ENCODE data around the gene FHOD3. TPM values are rescaled to one million over a fixed set of nuclear protein-coding genes. Genes with fewer than 3 reads are reported as not detected.

Gene FHOD3
- total RNA-seq, 1 donor from 2014 or later, result 5.9 TPM

DNA sequence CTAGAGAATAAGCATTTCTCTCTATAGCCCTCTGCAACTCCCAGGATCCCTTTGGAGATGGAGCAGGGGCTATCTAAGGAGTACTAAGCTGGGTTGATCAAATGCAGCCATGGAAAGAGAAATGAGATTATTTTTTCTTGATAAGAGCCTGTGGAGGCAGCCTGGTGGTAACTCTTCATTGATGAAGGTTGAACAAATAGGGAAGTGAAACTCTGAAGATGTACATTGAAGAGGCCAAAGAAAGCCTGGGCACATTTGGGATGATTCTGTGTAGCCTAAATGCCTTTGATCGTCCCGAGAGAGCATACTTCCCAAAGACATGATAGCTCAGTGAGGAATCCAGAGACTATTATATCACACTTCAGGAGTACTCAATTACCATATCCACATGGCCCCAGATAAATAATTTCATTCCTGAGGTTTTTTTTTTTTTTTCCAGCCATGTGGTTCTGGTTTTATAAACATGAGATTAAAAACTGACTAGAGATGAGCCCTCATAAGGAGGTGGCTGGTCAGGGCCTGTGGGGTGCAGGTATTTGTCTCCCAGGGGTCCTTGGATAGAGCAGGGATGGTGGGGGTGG lies 338.8 kb downstream of the FHOD3 start:
- FAIRE-seq (no peak), DNase-seq (ENCODE audit: low read depth) (peak; percentile 25)
- Mint-ChIP-seq H3K27ac (ENCODE audit: unreplicated experiment) (no peak overlapping the region), H3K36me3 (ENCODE audit: low read depth, unreplicated experiment) (no peaks in the 10 kb centered on the region), H3K27me3 (ENCODE audit: low read depth, unreplicated experiment) (no peaks in the 10 kb centered on the region), H3K4me3 (ENCODE audit: unreplicated experiment) (no peak overlapping the region), H3K4me1 (ENCODE audit: low read depth, unreplicated experiment) (peaks cover 29% of the 10 kb centered on the region), H3K9me3 (ENCODE audit: unreplicated experiment) (no peaks in the 10 kb centered on the region)
- no peaks in the 10 kb centered on the region for H3K27me3 ChIP-seq (ENCODE audit: insufficient read depth, low read length)
- no peaks in the 10 kb centered on the region for H4K20me1 ChIP-seq (ENCODE audit: insufficient read depth, low read length)
- no peaks in the 10 kb centered on the region for H3K9me3 ChIP-seq (ENCODE audit: insufficient read depth, low read depth, low read length)
- H2AFZ ChIP-seq (ENCODE audit: low read depth, low read length), result no peak overlapping the region
- no peak overlapping the region for H3K27ac ChIP-seq (ENCODE audit: low read depth, low read length)
- no peak overlapping the region for H3K4me2 ChIP-seq (ENCODE audit: low read length)
- H3K4me1 ChIP-seq (ENCODE audit: insufficient read depth, low read length), result no peaks in the 10 kb centered on the region
- no peak for TF ChIP-seq EZH2 (IDR thresholded peaks at IDR 0.05; ENCODE audit: insufficient read depth, low read length)
- TF ChIP-seq CTCF (IDR thresholded peaks at IDR 0.05; ENCODE audit: insufficient read depth, low read depth, low read length), result no peak
- H3K4me3 ChIP-seq (ENCODE audit: insufficient read depth, low read depth, low read length), result no peak overlapping the region
- H3K36me3 ChIP-seq (ENCODE audit: insufficient read depth, low read length), result no peaks in the 10 kb centered on the region
- no peaks in the 10 kb centered on the region for H3K79me2 ChIP-seq (ENCODE audit: insufficient read depth, low read length)
- no peak overlapping the region for H3K9ac ChIP-seq (ENCODE audit: low read length)

DNA sequence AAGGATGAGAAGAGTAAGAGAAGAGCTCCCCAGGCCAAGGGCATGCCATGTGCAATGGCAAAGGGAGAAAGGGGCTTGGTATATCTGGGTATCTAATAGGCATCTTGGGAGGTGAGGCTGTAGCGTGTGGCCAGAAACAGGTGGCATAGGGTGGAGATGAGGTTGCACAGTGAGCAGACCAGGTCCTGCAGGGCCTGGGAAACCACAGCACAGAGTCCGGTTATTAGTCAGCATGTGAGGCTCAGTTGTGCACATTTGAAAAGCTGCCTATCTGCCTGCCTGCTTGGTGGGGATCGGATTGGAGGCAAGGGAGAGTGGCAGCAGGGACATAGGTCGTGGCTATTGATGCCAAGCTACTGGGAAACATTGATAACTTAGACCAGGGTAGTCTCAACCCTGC lies 340.7 kb downstream of the FHOD3 start:
- DNase-seq (ENCODE audit: low read depth), result no peak
- Mint-ChIP-seq H3K27me3 (ENCODE audit: low read depth, unreplicated experiment) (no peaks in the 10 kb centered on the region), H3K36me3 (ENCODE audit: low read depth, unreplicated experiment) (no peaks in the 10 kb centered on the region), H3K9me3 (ENCODE audit: unreplicated experiment) (no peaks in the 10 kb centered on the region), H3K27ac (ENCODE audit: unreplicated experiment) (no peak overlapping the region), H3K4me3 (ENCODE audit: unreplicated experiment) (no peak overlapping the region), H3K4me1 (ENCODE audit: low read depth, unreplicated experiment) (peaks cover 29% of the 10 kb centered on the region)
- H3K4me2 ChIP-seq (ENCODE audit: low read length), result no peak overlapping the region
- no peaks in the 10 kb centered on the region for H3K9me3 ChIP-seq (ENCODE audit: insufficient read depth, low read depth, low read length)
- no peak overlapping the region for H3K27ac ChIP-seq (ENCODE audit: low read depth, low read length)
- no peak overlapping the region for H3K9ac ChIP-seq (ENCODE audit: low read length)
- no peak for TF ChIP-seq EZH2 (IDR thresholded peaks at IDR 0.05; ENCODE audit: insufficient read depth, low read length)
- no peak for TF ChIP-seq CTCF (IDR thresholded peaks at IDR 0.05; ENCODE audit: insufficient read depth, low read depth, low read length)
- H3K4me1 ChIP-seq (ENCODE audit: insufficient read depth, low read length), result no peaks in the 10 kb centered on the region
- H2AFZ ChIP-seq (ENCODE audit: low read depth, low read length), result no peak overlapping the region
- no peaks in the 10 kb centered on the region for H3K27me3 ChIP-seq (ENCODE audit: insufficient read depth, low read length)
- FAIRE-seq, result no peak
- no peaks in the 10 kb centered on the region for H4K20me1 ChIP-seq (ENCODE audit: insufficient read depth, low read length)
- no peak overlapping the region for H3K4me3 ChIP-seq (ENCODE audit: insufficient read depth, low read depth, low read length)
- H3K79me2 ChIP-seq (ENCODE audit: insufficient read depth, low read length), result no peaks in the 10 kb centered on the region
- H3K36me3 ChIP-seq (ENCODE audit: insufficient read depth, low read length), result no peaks in the 10 kb centered on the region
